Measurements from ENCODE around the gene C1orf21.
"Not testable (repeated sequence)": the region's sequence is repeated elsewhere in the genome, so short reads cannot be mapped to it uniquely, and the experiment has no call there.

Gene C1orf21, protein sequence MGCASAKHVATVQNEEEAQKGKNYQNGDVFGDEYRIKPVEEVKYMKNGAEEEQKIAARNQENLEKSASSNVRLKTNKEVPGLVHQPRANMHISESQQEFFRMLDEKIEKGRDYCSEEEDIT

DNA sequence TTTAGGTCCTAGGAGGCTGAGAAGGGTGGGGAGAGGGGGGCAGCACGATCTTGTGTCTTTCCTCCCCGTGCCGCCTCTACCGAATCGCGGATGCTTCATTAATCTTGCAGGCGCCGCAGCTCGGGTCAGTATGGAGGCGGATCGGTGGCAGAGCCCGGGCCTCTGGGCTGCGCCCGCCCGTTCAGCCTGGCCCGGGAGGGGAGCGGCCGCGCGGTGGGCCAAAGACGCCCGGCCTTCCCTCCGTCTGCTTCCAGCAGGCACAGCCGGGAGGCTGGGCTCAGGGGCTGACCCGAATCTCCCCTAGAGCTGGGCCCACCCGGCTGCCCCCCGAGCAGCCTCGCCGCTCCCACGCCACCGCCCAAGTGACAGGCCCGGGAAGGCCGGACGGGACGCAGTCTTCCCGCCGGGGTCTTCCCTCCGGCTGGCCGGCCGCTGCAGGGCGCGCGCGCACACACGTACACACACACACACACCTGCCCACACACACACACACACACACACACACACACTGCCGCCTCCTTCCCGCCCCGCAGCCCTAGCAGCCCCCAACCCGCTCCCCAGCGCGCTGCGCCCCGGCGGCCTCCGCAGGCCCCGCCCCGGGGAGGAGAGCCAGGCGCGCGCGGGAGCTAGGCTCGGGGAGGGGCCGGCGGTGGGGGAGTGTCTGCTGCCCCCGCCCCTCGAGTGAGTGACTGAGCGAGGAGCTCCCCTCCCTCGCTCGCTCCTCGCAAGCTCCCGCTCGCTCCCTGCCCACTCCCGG is at the start of gene C1orf21:
TSS of gene C1orf21 (plus strand) at position 718 of the 757 bp plus-strand sequence. CDS start 90,481 bp downstream, outside the sequence.
- DNase-seq, result peak; percentile 86

GRCh38 chr1:184337865-184338264 is 49.0 kb upstream of the C1orf21 start:
- DNase-seq, result not testable (repeated sequence)

GRCh38 chr1:184340984-184341383 is 45.8 kb upstream of the C1orf21 start:
- DNase-seq, result no peak

DNA sequence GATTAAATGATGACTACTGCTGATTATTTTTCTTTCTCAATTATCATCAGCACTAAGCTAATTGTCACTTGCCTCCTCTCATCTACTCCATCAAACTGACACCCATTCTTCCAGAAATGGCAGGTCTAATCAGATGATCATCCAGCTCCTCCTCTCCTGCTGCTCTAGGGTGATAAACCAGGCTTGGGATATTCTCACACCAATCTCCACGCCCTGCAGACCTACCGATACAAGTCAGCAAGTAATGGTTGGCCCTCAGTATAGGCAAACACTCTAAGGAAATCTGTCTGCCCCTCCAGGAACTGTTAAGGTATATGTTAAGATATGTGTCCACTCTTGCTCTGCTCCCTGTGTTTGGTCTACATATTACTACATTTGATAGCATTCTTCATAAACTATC is 36.3 kb upstream of the C1orf21 start:
- no peak for DNase-seq

- no peak for DNase-seq
These were observed 35.3 kb upstream of the C1orf21 start for GRCh38 chr1:184351416-184351975.

DNA sequence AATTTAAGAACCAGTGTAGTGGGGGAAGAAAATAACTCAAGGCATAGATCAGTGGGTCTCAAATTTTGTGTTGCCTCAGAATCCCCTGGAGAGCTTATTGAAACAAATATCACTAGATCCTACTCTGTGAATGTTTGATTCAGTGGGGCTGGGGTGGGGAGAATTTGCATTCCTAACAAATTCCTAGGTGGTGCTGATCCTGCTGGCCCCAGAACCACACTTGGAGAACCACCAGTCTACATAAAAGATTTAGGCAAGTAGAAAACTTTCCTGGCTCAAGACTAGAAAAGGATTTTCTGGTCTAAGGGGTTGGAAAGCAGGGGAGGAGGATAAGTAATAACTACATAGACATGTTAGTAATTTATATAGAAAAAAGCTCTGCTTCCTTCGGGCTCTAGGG is 34.1 kb upstream of the C1orf21 start:
- no peak for DNase-seq

DNA sequence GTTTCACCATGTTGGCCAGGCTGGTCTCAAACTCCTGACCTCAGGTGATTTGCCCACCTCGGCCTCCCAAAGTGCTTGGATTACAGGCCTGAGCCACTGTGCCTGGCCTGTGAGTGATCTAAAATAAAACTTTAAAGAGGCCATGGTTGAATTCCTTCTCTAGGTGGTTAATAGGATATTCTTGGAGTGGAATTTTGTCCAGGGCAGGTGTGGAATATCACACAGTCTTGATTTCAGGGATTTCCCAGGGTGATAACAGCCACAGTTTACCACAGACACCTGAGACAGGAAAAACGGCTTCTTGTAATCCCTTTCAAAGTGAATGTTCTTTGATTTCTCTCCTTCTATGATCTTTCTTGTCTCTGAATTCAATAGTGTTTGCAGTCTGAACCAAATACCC is 32.1 kb upstream of the C1orf21 start:
- no peak for DNase-seq

- DNase-seq, result no peak
These were observed 29.9 kb upstream of the C1orf21 start for GRCh38 chr1:184356891-184357290.

GRCh38 chr1:184358256-184358655 is 28.6 kb upstream of the C1orf21 start:
- no peak for DNase-seq

DNA sequence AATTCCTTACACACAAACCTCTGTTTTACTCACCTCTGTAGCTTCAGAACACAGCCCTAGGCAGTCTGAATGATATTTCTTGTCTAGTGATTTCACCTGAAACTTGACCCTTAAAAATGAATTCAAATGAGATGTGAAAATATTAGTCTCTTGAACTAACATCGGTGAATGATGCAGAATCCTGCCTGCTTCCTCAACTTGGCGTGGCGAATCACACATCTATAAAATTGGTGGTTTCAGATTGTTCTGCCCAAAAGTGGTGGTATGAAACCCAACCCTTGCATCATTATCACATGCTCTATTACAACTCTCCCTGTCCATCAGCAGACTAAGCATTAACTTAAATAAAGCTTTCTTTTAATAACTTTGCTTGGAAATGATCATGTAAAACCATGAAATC is 26.9 kb upstream of the C1orf21 start:
- DNase-seq, result no peak

GRCh38 chr1:184362876-184363275 is 24.0 kb upstream of the C1orf21 start:
- DNase-seq, result no peak

- no peak for DNase-seq
These were observed 21.1 kb upstream of the C1orf21 start for GRCh38 chr1:184365699-184366098.

DNA sequence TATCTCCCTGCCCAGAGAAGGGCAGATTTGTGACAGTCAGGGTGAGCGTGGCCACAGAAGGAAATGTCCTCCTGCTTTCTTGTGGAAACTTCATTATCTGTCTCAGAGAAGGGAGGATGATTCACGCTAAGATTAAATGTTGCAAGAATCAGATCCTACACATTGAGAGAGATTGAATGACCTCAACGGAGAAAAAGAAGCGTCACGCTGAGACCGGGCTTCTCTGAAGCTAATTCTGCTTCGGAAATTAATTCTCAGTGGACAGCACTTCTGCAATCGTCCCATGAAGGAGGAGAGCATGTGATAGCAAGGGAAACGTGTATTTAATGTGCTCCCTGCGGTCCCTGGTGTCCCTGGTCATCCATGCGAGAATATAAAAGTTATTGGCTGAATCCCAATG is 19.8 kb upstream of the C1orf21 start:
- no peak for DNase-seq

GRCh38 chr1:184367427-184368038 is 19.3 kb upstream of the C1orf21 start:
- no peak for DNase-seq

GRCh38 chr1:184368354-184368753 is 18.5 kb upstream of the C1orf21 start:
- DNase-seq, result no peak

GRCh38 chr1:184370850-184371249 is 16.0 kb upstream of the C1orf21 start:
- no peak for DNase-seq

GRCh38 chr1:184373155-184373554 is 13.7 kb upstream of the C1orf21 start:
- no peak for DNase-seq

DNA sequence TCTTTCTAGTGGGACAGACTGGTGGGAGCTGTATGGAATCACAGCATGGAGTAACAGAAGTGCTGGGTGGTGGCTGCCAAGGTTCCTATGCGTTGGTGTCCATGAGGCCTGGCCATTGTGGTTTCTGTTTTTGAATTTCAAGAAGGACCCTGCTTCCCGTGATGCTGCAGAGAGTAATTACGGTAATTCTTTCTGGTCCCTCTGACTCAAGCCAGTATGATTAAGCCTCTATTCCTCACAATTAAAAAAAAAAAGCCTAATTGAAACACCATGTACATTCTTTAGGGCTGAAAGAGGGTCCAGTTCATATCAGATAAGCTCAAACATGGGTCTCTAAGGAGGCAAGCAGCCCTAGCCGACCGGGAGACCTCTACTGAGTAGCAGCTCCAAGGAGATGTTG is 10.5 kb upstream of the C1orf21 start:
- DNase-seq, result no peak

- DNase-seq, result no peak
These were observed 7.6 kb upstream of the C1orf21 start for GRCh38 chr1:184379111-184379752.

GRCh38 chr1:184380468-184380867 is 6.4 kb upstream of the C1orf21 start:
- no peak for DNase-seq

DNA sequence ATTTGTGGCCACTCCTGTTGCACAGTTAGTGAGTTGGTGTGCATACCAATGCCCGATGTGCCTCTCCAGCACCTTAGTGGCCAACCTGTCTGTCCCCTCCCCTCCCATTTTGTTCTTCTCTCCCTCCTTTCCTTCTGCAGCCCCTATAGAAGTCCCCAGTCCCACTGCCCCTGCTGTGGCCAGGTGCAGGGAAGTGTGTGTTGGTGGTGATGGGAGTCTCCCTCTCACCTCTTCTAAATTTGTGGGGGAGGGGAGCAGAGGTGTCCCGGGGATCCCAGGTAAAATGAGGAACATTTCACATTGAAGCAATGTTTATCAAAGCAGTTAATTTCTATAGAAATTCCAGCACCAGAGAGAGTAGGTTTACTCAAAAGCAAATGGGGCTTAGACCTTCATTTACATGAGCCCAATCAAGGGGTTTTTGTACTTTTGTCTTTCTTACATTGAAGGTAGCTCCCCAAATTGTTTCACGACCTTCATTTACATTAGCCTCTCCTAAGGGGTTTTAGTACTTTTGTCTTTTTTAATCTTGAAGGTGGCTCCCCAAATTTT is 3.0 kb upstream of the C1orf21 start:
- DNase-seq, result no peak

- no peak for DNase-seq
These were observed 941 bp upstream of the C1orf21 start for GRCh38 chr1:184385865-184386311.

DNA sequence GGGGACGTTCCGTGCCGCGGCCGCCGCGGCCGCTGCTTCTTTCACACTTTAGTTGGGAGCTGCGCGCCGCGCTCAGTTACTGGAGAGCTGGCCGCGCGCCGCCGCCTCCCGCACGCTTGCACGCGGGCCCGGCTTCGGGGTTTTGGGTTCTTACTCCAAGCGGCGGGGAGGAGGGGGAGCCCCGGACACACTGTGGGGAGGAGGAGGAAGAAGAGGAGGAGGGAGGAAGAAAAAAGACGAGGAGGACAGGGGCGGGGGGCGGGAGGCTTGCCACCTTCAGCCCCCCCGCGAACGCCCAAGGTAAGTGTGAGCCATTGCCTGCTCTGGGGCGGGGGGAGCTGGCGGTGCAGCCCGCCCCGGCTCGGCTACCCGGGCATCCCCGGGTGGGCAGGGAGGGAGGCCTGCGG is 243 bp downstream of the C1orf21 start:
- no peak for DNase-seq
